ENCODE data around the gene CTBP1.

- TF ChIP-seq, protein P1, sequence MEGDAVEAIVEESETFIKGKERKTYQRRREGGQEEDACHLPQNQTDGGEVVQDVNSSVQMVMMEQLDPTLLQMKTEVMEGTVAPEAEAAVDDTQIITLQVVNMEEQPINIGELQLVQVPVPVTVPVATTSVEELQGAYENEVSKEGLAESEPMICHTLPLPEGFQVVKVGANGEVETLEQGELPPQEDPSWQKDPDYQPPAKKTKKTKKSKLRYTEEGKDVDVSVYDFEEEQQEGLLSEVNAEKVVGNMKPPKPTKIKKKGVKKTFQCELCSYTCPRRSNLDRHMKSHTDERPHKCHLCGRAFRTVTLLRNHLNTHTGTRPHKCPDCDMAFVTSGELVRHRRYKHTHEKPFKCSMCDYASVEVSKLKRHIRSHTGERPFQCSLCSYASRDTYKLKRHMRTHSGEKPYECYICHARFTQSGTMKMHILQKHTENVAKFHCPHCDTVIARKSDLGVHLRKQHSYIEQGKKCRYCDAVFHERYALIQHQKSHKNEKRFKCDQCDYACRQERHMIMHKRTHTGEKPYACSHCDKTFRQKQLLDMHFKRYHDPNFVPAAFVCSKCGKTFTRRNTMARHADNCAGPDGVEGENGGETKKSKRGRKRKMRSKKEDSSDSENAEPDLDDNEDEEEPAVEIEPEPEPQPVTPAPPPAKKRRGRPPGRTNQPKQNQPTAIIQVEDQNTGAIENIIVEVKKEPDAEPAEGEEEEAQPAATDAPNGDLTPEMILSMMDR (conservative IDR thresholded peaks at IDR 0.05; ENCODE audit: low read length): no peak
- TF ChIP-seq EZH2phosphoT487 (IDR thresholded peaks at IDR 0.05; ENCODE audit: borderline replicate concordance): no peak
Observed at GRCh38 chr4:1285151-1285789, 36.3 kb upstream of the CTBP1 start.
